ENCODE measurements around the gene TEPSIN. TPM values are rescaled to one million over a fixed set of nuclear protein-coding genes. Genes with fewer than 3 reads are reported as not detected.

Gene TEPSIN
- total RNA-seq, 1 experiment from 2014 or later, result 29.3 TPM

DNA sequence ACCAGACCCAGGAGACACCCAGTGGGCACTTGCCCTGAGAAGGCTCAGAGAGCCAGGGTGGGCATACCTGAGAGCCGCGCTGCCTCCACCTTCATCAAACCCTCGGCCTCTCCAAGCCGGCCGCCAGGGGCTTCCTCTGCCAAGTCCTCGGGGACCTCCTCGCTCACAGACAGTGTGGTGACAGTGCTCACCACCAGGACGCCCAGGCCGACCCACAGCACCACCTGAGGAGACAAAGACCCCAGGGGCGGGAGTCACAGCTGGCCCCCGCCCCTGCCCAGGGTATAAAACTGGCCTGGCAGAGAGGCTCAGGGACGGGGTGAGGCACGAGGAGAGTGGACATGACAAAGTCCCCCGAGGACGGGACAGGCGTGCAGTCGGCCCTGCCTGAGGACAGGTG is 21.3 kb upstream of the TEPSIN start:
- Histone ChIP-seq H3K9me3 (replicated peaks) (no peaks in the 10 kb centered on the region), H3K4me3 (no peak overlapping the region), H3K27ac (no peak overlapping the region), H3K27me3 (no peaks in the 10 kb centered on the region), H3K4me1 (peaks cover 10% of the 10 kb centered on the region), H3K36me3 (peaks cover 43% of the 10 kb centered on the region)
- no peak for DNase-seq

DNA sequence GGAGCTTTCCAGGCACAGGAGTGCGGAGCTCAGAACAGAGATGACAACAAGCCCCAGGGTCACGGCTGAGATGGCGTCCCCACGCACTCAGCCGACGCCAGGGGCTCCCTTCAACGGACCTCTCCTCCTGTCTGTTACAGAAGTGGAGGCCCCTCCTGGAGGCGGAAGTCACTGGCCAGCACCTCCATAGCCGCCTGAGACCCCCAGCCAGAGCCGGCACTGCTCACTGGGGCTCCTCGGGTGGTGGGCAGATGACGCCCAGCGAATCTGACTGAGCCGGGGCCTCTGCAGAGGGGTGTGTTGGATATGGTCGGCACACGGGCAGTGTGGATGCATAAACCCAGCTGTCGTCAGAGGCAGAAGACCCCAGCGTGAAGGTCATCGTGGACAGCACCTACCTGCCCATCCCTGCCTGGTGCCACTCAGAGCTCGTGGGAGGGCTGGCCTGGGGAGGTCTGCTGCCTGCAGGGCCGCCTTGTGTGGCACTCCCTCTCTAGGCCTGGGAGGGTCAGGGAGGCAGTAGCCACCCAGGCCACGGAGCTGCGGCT is 20.3 kb upstream of the TEPSIN start:
- Histone ChIP-seq H3K27me3 (no peaks in the 10 kb centered on the region), H3K4me1 (peaks cover 14% of the 10 kb centered on the region), H3K27ac (no peak overlapping the region), H3K4me3 (no peak overlapping the region), H3K9me3 (replicated peaks) (no peaks in the 10 kb centered on the region), H3K36me3 (peaks cover 34% of the 10 kb centered on the region)
- no peak for DNase-seq

DNA sequence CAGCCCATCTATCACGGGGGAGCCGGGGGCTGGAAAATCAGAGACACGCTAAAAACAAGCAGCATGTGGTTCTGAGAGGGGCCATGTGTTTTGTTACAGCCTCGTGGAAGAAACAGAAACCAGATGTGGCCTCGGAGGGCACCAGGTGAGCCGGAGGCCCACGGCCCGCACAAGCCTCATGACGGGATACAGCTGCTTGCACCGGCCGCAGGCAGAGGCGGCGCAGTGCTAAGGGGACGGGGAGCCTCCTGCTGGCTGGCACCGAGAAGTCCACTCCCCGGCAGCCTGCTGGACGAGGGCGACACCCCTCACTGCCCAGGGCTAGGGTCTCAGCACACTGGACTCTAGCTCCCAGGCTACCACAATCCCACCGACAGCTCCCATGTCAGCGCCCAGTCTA is 19.4 kb upstream of the TEPSIN start:
- Histone ChIP-seq H3K9me3 (replicated peaks) (no peaks in the 10 kb centered on the region), H3K27me3 (no peaks in the 10 kb centered on the region), H3K36me3 (peaks cover 26% of the 10 kb centered on the region; the same call in 1 of the 2 replicates), H3K4me1 (peaks cover 14% of the 10 kb centered on the region), H3K27ac (no peak overlapping the region), H3K4me3 (no peak overlapping the region)
- DNase-seq, result no peak

DNA sequence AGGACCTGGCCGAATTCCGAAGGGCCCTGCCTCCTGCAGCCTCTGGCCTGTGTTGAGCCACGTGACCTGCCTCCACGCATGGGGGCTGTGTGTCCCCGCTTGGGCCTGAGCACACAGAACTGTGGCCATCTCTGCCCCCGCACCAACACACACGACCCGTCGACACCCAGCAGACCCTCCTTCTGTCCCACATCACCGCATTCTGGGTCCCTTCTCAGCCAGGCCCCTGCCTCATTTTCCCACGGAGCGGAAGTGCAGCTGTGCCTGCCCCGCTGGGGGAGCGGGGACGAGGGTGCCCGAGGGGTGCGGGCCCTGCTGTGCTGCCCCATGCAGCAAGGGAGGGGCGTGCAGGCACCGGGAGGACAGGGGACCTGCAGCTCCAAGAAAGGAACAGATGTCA is 18.7 kb upstream of the TEPSIN start:
- Histone ChIP-seq H3K9me3 (replicated peaks) (no peaks in the 10 kb centered on the region), H3K36me3 (peaks cover 18% of the 10 kb centered on the region; the same call in 1 of the 2 replicates), H3K4me3 (no peak overlapping the region), H3K27me3 (no peaks in the 10 kb centered on the region), H3K4me1 (peaks cover 14% of the 10 kb centered on the region), H3K27ac (no peak overlapping the region)
- no peak for DNase-seq

DNA sequence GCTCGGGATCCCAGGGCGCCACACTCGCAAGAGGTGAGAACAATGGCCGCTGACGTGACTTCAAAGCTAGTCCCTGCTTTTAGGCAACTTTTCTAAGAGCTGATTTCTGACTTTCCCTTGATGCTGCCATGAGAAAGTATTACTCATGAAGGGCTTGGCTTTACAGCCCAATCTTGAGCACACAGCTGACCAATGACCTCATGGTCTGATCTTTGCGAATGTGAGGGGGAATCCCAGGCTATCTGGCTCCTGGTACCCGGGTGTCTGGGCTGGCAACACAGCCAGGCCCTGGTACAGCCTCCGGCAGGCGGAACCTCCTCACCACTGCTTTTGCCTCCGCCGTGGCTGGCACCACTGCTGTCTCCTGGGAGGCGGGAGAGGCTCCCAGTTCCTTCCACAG is 17.8 kb upstream of the TEPSIN start:
- no peak for DNase-seq
- no peak overlapping the region for H3K27ac ChIP-seq
- no peaks in the 10 kb centered on the region for H3K27me3 ChIP-seq
- H3K4me1 ChIP-seq, result peaks cover 14% of the 10 kb centered on the region
- peaks cover 14% of the 10 kb centered on the region; the same call in 1 of the 2 replicates for H3K36me3 ChIP-seq
- H3K9me3 ChIP-seq (replicated peaks), result no peaks in the 10 kb centered on the region
- H3K4me3 ChIP-seq, result no peak overlapping the region

DNA sequence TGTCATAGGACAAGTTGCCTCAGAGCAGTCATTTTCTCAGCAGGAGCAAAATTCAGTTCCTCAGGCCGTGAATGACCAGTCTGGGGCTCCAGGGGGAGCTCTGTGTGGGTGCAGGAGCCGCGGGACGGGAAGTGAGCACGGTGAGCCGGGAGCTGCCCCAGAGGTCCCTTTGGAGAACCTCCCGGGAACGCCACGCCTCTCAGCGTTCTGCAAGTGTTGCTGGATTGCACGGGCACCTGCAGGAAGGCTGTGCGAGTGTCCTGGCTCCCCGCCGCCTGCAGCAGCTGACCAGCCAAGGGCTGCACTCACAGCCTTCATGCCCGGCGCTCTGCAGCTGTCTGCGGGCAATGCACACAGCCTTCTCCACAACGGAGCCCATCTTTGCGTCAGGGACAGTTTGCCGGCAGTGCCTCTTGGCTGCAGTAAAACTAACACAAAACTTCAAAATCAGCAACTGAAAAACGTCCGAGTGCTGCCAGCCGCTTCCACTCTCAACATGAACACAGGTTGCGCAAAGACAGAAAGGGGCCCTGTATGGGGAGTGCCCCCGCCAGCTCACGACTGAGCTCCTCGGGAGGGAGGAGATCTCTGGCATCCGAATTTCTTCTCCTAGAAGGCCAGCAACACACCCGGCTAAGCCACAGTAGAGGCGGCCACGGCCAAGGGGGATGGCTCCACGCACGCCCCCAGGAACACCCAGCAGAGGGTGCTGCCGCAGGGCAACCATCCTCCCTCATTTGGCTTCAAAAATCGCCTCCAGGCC is 16.3 kb upstream of the TEPSIN start:
- Histone ChIP-seq H3K36me3 (peaks cover 7% of the 10 kb centered on the region; the same call in 1 of the 2 replicates), H3K4me3 (no peak overlapping the region)

DNA sequence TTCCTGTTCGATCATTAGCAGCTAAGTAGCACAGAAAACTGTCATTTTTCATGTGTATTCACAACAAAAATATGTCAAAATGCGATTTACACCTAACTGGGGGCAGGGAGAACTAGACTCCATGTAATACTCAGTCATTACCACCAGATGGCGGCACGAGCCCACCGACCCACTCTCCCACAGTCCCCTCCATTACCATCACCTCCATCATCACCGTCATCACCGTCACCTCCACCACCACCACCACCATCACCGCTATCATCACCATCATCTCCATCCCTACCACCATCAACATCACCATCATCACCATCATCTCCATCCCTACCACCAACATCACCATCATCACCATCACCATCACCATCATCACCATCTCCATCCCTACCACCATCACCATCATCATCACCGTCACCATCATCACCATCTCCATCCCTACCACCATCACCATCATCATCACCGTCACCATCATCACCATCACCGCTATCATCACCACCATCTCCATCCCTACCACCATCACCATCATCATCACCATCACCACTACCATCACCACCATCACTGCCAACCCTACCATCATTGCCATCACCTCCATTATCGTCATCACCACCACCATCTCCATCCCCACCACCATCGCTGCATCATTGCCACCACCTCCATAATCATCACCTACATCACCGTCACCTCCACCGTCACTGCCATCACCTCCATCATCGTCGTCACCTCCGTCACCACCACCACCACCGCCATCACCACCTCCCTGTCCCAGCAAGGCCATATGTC is 14.7 kb upstream of the TEPSIN start:
- Histone ChIP-seq H3K27ac (no peak overlapping the region), H3K36me3 (0 out of 2 replicates have a peak, but pooled peaks cover 2% of the 10 kb centered on the region), H3K9me3 (replicated peaks) (no peaks in the 10 kb centered on the region), H3K27me3 (no peaks in the 10 kb centered on the region), H3K4me3 (no peak overlapping the region), H3K4me1 (peaks cover 14% of the 10 kb centered on the region)
- DNase-seq, result peak; percentile 64 to 88

More for the DNA sequence above, 16.3 kb upstream of the TEPSIN start:
- H3K27me3 ChIP-seq, result no peaks in the 10 kb centered on the region
- H3K9me3 ChIP-seq (replicated peaks), result no peaks in the 10 kb centered on the region
- peak; percentile 99 for DNase-seq
- H3K4me1 ChIP-seq, result peaks cover 14% of the 10 kb centered on the region
- H3K27ac ChIP-seq, result no peak overlapping the region

DNA sequence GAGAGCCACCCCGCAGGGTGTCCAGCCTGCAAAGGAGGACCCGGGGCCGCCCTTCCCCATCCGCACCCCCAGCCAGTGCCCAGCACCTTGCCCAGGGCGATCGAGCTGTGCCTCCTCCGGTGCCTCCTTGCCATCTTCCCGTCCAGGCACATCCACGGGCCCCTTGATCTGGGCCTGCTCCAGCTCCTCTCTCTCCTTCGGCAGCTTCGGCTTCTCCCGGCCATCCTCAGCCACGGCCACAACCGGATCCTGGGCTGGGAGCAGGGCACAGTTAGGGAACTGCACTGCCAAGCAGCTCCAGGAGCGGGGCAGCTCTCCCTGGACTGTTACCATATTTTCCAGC is 14.1 kb upstream of the TEPSIN start:
- H3K4me3 ChIP-seq, result no peak overlapping the region
- DNase-seq, result no peak
- no peaks in the 10 kb centered on the region for H3K9me3 ChIP-seq (replicated peaks)
- H3K27ac ChIP-seq, result no peak overlapping the region
- H3K4me1 ChIP-seq, result peaks cover 14% of the 10 kb centered on the region
- H3K36me3 ChIP-seq, result 0 out of 2 replicates have a peak, but pooled peaks cover 2% of the 10 kb centered on the region
- no peaks in the 10 kb centered on the region for H3K27me3 ChIP-seq

DNA sequence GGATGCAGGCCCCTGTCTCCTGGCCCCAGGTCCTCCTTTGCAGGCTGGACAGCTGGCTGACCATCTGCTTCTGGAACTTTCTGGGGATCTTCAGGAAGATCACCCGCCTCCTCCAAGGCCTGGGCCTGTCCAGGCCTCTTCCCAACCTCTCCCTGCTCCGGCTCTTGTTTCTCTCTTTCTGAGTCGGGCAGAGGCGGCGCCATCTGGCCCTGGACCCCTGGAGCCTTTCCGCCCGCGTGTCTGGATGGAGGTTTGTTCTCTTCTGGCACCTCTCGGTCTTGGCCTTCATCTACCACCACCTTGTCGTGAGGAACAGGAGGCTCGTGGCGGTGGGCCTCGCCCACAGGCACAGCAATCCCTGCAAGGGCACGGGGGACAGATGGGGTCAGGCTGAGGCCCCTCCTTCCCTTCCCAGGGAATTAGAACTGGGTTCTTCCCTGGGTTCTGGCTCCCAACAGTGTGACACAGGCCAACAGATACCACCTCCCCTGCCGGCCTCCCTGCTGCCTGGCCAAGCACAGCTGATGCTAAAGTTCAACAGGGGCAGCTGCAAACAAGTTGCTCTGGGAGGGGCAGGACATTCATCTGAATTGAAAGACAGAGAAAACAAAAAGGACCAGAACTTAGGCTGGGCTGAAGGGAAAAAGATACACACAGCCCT is 13.6 kb upstream of the TEPSIN start:
- Histone ChIP-seq H3K9me3 (replicated peaks) (no peaks in the 10 kb centered on the region), H3K36me3 (0 out of 2 replicates have a peak, but pooled peaks cover 2% of the 10 kb centered on the region), H3K27ac (no peak overlapping the region), H3K27me3 (no peaks in the 10 kb centered on the region), H3K4me1 (peaks cover 14% of the 10 kb centered on the region), H3K4me3 (no peak overlapping the region)
- no peak for DNase-seq

DNA sequence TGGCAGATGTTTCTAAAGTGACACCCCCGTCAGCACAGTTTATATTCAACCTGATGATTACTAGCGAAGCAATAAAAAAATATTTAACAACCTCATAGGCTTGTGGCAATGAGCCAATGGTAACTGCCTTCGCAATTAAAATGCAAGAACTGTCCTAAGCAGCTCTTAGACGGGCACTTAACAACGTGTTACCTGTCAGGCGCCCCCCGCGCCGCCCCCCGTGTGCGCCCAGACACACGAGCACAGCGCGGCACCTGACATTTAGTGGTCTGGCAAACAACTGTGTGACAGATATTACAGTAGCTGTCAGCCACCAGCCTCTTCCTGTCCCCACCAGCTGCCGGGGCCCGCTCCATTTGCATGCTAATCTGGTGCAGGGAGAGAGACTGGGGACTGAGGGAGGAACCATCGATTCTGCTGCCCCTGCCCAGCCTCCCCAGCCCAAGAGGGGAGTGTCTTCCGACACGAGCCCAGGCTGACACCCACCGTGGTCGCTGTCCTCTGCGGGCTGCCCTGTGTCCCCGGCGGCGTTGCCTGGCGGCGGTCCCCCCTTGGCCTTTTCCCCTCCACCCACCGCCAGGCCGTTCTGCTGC is 12.9 kb upstream of the TEPSIN start:
- H3K9me3 ChIP-seq (replicated peaks), result no peaks in the 10 kb centered on the region
- H3K4me1 ChIP-seq, result peaks cover 14% of the 10 kb centered on the region
- no peak overlapping the region for H3K4me3 ChIP-seq
- DNase-seq, result no peak
- H3K27ac ChIP-seq, result no peak overlapping the region
- 0 out of 2 replicates have a peak, but pooled peaks cover 2% of the 10 kb centered on the region for H3K36me3 ChIP-seq
- H3K27me3 ChIP-seq, result no peaks in the 10 kb centered on the region

DNA sequence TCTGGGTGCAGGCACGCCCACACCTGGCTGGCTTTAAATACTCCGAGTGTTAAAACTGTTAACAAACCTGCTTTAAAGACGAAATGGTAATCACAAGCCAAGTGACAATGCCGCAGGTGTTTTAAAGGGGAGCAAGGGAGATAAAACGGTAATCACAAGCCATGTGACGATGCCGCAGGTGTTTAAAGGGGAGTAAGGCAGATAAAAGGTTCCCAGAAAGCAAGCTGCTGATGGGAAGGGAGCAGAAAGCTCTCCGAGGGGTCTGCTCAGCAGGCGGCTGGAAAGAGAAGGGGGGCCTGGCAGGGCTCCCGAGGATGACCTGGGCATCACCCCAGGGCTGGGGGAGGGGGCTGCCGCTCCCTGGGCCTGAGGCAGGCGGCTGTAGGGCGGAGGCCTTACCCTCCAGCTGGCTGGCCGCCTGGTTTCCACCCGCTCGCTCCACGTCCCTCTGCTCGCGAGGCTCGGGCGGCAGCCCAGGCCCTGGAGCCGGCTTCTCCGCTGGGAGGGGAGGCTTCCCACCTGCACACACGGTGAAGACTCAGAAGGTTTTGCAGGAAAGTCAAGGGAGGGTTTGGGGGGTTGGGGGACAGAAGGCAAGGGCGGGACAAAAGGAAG is 12.3 kb upstream of the TEPSIN start:
- no peak overlapping the region for H3K27ac ChIP-seq
- DNase-seq, result no peak
- H3K36me3 ChIP-seq, result 0 out of 2 replicates have a peak, but pooled peaks cover 2% of the 10 kb centered on the region
- H3K4me1 ChIP-seq, result peaks cover 14% of the 10 kb centered on the region
- no peak overlapping the region for H3K4me3 ChIP-seq
- H3K9me3 ChIP-seq (replicated peaks), result no peaks in the 10 kb centered on the region
- H3K27me3 ChIP-seq, result no peaks in the 10 kb centered on the region

DNA sequence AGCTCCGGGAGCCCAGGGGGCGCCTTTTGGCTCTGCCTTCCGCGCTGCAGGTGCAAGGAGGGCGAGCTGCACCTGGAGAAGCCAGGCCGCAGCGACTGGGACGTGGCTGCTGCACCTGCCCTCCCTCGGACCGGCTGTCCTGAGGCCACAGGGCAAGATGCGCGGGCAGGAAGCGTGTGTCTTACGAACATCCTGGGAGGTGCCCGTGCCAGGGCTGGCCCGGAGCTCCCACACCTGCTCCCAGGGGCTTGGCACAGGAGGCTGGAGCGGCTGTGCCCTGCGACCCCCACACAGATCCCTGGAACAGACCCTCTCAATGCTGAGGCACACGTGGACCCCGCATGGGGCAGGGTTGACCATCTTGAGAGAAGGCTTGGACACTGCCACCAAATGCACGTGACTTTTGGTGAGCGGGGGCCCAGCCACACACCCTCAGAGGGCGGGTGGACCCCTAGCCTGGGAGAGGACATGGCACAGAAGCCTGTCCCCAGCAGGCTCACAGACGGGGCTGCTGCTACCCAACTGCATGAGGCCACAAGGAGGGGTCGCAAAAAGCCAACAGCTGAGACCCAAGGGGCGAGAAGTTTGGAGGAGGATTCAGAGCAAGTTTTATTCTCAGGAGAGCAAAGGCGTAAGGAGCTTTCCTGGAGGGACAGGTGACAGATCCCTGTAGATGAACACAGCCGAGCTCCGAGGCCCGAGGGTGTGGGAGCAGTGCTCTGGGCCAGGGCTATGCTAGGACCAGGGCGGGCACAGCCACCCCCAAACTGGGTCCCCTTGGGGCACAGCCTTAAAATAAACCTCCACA is 11.6 kb upstream of the TEPSIN start:
- peaks cover 7% of the 10 kb centered on the region for H3K4me1 ChIP-seq
- H3K9me3 ChIP-seq (replicated peaks), result no peaks in the 10 kb centered on the region
- DNase-seq, result no peak
- H3K4me3 ChIP-seq, result no peak overlapping the region
- 0 out of 2 replicates have a peak, but pooled peaks cover 2% of the 10 kb centered on the region for H3K36me3 ChIP-seq
- no peak overlapping the region for H3K27ac ChIP-seq
- H3K27me3 ChIP-seq, result no peaks in the 10 kb centered on the region

DNA sequence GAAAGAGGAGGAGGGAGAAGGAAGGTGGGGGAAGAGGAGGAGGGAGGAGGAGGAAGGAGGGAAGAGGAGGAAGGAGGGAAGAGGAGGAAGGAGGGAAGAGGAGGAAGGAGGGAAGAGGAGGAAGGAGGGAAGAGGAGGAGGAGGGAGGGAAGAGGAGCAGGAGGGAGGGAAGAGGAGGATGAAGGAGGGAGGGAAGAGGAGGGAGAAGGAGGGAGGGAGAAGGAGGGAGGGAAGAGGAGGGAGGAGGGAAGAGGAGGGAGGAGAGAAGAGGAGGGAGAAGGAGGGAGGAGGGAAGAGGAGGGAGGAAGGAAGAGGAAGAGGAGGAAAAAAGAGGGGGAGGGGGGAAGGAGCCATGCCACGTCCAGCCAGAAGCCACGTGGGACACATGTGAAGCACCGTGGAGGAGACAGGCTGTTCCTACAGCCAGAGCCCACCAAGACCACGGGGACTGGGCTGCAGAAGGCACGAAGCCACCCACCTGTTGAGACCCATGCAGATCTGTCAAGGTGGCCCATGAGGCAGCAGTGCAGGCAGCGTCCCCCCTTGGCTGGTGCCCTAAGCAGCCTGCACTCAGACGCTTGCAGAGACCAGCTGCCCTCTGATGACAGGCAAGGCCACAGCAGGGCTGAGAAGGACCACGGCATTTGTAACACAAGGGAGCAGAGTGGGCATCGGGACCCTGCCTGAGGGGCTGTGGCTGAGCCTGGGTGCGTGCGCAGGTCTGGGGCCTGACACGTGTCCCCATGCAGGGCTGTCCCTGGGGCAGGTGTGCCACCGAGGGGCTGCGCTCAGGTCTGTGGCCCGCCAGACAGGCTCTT is 10.6 kb upstream of the TEPSIN start:
- Histone ChIP-seq H3K4me1 (no peaks in the 10 kb centered on the region), H3K36me3 (0 out of 2 replicates have a peak, but pooled peaks cover 2% of the 10 kb centered on the region)

More for the DNA sequence above, 10.6 kb upstream of the TEPSIN start:
- no peak overlapping the region for H3K27ac ChIP-seq
- no peak overlapping the region for H3K4me3 ChIP-seq
- H3K9me3 ChIP-seq (replicated peaks), result no peaks in the 10 kb centered on the region
- no peaks in the 10 kb centered on the region for H3K27me3 ChIP-seq
- DNase-seq, result peak in 1 of 2 experiments; percentile 74

Measured in SJCRH30 (cell line).